KG1 (cell line): ENCODE measurements around the gene NTN3.
"Not testable (repeated sequence)": the region's sequence is repeated elsewhere in the genome, so short reads cannot be mapped to it uniquely, and the experiment has no call there.

Experiments
- DNase-seq: peaks from one replicate; lab custom pipeline; 2025; lab: John Stamatoyannopoulos, UW

NTN3 gene

DNA sequence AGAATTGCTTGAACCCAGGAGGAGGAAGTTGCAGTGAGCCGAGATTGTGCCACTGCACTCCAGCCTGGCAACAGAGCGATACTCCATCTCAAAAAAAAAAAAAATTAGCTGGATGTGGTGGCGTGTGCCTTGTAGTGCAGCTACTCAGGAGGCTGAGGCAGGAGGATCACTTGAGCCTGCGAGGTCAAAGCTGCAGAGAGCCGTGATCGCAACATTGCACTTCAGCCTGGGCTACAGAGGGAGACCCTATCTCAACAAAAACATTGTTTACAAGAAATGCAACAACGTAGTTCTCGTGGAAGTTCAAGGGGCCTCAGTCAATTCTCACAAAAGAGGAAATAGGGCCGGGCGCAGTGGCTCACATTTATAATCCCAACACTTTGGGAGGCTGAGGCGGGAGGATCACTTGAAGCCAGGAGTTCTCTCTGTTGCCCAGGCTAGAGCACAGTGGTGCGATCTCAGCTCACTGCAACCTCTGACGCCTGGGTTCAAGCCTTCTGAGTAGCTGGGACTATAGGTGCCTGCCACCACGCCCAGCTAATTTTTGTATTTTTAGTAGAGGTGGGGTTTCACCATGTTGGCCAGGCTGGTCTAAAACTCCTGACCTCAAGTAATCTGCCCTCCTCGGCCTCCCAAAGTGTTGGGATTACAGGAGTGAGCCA, 29.8 kb upstream of the NTN3 start:
- not testable (repeated sequence) for DNase-seq

DNA sequence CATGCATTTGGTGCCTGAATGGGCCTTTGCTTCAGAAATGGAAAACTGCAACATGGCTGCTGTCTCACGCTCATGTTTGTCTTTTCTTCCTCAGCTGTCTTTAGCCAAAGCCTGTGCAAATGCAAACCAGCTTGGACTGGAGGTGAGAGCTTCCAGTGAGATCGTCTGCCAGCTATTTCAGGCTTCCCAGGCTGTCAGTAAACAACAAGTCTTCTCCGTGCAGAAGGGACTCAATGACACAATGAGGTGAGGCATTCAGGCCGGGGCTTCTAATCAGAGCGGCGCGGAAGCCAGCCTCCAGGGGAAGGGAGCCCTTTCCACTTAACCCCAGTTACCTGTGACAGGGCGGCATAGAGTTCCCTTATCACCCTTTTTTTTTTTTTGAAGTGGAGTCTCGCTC, 27.5 kb upstream of the NTN3 start:
- no peak for DNase-seq

DNA sequence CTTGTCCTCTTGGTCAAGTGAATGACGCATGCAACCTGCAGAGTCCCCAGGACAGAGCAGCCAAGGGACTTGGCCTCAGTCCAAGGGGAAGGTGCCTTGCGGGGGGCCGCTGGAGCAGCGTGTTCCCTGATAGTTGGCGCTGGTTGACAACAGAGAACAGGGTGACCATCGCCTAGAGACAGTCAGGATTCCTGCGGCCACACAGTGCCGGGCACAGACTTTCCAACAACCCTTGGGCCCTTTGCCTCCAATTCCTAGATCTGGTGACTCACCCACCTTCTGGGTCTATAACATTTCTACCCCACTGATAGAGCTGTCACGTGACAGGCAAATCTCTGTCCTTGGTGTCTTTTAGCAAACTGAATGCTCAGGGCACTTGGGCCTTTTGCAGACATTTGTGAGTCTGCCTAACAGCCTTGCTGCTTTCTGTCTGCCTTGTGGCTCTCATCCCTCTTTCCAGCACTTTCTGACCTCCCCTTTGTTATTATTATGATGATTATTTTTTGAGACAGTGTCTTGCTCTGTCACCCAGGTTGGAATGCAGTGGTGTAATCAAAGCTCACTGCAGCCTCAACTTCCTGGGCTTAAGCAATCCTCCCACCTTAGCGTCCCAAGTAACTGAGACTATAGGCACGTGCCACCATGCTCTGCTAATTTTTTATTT, 23.0 kb upstream of the NTN3 start:
- no peak for DNase-seq

- no peak for DNase-seq
These were observed 22.0 kb upstream of the NTN3 start for GRCh38 chr16:2449118-2449517.

GRCh38 chr16:2450535-2450934, 20.6 kb upstream of the NTN3 start:
- no peak for DNase-seq

DNA sequence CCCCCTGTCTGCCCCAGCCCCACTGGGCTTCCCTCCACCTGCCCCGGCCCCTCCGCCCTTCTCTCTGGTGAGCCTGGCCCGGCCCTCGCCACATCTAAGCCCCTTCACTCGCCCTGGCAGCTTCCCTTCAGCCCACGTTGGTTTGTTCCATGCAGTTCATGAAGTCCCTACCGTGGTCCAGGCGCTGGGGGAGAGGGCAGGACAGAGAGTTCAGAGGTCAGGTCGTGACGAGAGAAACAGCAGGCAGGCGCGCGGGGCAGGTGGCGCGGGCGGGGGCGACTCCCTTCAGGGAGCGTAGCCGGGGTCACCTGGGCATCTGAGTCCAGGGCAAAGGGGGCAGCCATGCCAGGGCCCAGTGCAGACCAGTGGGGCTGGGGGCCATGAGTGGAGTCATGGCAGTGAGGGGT, 20.1 kb upstream of the NTN3 start:
- DNase-seq = no peak

DNA sequence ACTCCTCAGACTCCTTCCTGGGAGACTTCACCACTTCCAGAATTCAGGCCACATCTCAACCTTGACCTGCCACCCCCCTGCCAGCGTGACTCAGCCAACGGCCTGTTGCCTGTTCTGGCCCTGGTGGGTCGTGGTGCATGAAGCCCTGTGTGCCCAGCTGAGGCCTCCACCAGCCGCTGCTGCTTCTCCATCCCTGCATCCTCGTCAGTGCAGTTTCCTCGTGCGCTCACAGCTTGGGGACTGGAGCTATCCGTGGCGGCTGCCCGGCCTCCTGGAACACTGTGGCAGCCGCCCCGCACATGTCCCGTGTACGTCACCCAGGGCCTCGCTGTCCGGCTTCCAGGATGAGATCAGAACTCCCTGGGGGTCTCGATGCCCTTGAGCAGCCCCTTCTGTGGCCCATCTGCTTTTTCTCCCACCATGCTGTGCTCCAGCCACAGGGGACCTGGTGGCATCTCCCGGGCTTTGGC, 19.2 kb upstream of the NTN3 start:
- no peak for DNase-seq

DNA sequence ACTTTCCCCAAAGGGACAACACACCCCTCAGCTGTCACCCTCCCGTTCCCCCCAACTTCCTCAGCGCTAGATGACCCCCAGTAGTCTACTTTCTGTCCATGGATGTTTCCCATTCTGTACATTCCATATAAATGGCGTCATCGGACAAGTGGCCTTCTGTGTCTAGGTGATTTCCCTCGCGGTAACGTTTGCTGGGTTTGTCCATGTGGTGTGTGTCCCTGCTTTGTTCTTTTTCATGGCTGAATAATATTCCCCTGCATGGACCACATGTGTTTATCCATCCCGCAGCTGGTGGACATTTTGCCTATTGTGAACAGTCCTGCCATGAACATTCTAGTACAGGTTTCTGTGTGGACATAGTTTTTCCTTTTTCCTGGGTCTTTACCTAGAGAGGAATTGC, 18.4 kb upstream of the NTN3 start:
- no peak for DNase-seq

GRCh38 chr16:2455081-2455845, 15.8 kb upstream of the NTN3 start:
- DNase-seq = no peak

- no peak for DNase-seq
These were observed 14.4 kb upstream of the NTN3 start for GRCh38 chr16:2456551-2457153.

DNA sequence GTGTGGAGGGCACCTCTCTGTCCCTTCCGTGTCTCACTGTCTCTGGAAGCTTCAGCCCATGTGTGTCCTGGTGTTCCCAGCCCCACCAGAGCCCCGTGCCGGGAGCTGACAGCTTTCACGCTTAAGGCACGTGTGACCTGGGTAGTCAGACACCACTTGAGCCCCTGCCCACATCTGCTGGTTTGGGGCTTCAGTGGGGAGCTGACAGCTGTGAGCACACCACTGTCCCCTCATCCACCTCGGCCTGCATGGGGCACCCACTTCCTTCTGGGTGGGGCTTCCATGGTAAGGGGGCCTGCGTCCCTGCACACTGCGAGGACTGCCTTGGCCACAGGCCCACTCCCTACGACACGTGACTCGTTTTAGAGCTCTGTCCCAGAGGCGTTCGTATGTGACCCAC, 13.8 kb upstream of the NTN3 start:
- DNase-seq = no peak

GRCh38 chr16:2457946-2458345, 13.2 kb upstream of the NTN3 start:
- no peak for DNase-seq

DNA sequence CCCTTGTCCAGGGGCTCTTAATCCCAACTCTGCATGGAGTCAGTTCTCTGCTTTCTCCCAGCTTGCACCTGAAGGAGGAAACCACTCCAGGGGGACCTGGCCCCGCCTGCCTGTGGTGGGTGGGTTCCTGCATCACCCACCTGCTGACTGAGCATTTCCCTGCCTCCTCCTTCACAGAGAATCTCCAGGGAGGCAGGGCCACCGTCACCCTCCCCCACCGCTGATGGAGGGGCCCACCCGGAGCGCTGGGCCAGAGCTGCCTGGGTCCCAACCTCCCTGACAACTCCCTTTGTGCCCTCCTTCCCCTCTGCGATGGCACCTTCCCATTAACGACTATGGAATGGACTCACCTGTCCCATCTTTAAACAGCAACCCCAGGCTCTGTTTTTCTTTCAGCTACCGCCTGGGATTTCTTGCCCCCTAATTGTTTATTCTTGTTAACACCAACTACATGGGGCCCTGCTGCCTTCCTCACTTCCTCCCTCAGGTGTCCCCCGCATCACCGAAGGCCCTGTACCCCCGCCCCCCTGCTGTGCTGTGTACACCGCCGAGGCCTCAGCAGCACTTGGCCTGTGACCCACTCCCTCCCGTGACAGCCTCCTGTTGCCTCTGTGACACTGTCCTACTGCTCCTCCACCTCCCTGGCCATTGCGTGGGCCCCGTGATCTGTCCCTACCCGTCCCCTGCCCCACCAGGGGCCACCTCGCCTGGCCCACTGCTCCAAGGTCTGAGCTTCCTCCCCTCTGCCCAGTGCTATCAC, 12.0 kb upstream of the NTN3 start:
- no peak for DNase-seq

GRCh38 chr16:2459647-2460390, 11.3 kb upstream of the NTN3 start, which contains the start of gene TEDC2:
TEDC2 (plus strand) TSS chr16:2460109; CDS start chr16:2460145, 36 bp downstream.
- peak; percentile 94 for DNase-seq

DNA sequence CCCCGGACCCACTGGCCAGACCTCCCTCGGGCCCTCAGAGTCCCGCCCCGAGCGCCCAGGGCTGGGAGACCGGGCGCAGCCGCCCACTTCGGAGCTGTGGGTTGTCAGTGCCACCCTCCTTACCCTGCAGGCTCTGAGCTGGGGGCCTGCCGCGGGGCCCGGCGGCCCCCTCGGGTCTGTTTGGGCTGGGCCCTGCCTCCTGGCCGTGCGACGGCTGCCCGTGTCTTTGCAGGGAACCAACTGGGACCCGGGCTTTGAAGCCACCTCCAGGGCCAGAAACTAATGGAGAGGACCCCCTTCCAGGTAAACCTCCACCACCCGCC, 10.7 kb upstream of the NTN3 start:
- DNase-seq = no peak

GRCh38 chr16:2460916-2461315, 10.2 kb upstream of the NTN3 start:
- no peak for DNase-seq

GRCh38 chr16:2462031-2462866, 8.8 kb upstream of the NTN3 start:
- no peak for DNase-seq

DNA sequence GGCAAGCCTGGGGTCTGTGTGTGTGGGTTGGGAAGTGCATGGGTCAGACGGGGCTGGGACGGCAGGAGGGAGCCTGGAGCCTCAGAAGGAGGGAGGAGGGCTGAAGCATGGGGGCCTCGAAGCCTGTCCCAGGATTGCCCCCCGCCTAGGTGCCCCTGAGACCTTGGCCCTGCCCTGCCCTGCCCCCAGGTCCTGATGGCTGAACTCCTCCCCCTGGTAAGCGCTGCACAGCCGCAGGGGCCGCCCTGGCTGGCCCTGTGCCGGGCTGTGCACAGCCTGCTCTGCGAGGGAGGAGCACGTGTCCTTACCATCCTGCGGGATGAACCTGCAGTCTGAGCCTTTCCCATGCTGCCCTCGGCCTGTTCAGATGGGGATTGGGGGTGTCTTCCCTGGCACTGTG, 6.8 kb upstream of the NTN3 start:
- no peak for DNase-seq

GRCh38 chr16:2465653-2466415, 5.3 kb upstream of the NTN3 start:
- DNase-seq = no peak
